Lung (tissue), 12 donors: ENCODE measurements around the gene ENDOV. TPM values are rescaled to one million over a fixed set of nuclear protein-coding genes. Genes with fewer than 3 reads are reported as not detected.

Experiments used
- ATAC-seq: fragments of 200-7000 bp; cut with Tn5 transposase; one replicate; pipeline ENCODE4 v1.9.1; 2020; ENCODE audit warnings: moderate number of reproducible peaks; ENCODE audit not compliant: insufficient read depth, low FRiP score
- DNase-seq, 3 donors: peaks; one replicate each; pipeline ENCODE4 v3.0.0-alpha.2; 2013 to 2017
- H3K27ac ChIP-seq, 2 donors: one replicate each; pipeline ENCODE4 v1.5.1; 2013; ENCODE audit warnings: mild to moderate bottlenecking in 2 of 2, moderate library complexity in 2 of 2, control low read depth in 1 of 2, inconsistent platforms in 1 of 2, low read depth in 1 of 2, low read length in 1 of 2
- H3K27me3 ChIP-seq, 3 donors: one replicate each; pipeline ENCODE4 v1.5.1; 2013; ENCODE audit warnings: low read length in 2 of 3; ENCODE audit not compliant: control insufficient read depth in 3 of 3, insufficient read depth in 3 of 3
- H3K36me3 ChIP-seq, 4 donors: one replicate each; pipeline ENCODE4 v1.5.1; 2013; ENCODE audit warnings: low read length in 4 of 4, mild to moderate bottlenecking in 1 of 4, moderate library complexity in 1 of 4; ENCODE audit not compliant: control insufficient read depth in 4 of 4, insufficient read depth in 4 of 4
- H3K4me1 ChIP-seq, 5 donors: one replicate each; pipeline ENCODE4 v1.5.1; 2013; ENCODE audit warnings: low read length in 5 of 5, mild to moderate bottlenecking in 2 of 5, moderate library complexity in 1 of 5; ENCODE audit not compliant: control insufficient read depth in 5 of 5, insufficient read depth in 5 of 5
- H3K4me3 ChIP-seq: one replicate; pipeline ENCODE4 v1.5.1; 2013; ENCODE audit warnings: mild to moderate bottlenecking, control low read depth, moderate library complexity
- H3K9ac ChIP-seq, 2 donors: one replicate each; pipeline ENCODE4 v1.5.1; 2013; ENCODE audit warnings: low read length in 2 of 2, control low read depth in 1 of 2; ENCODE audit not compliant: insufficient read depth in 1 of 2
- H3K9me3 ChIP-seq, 4 donors: one replicate each; pipeline ENCODE4 v1.5.1; 2013; ENCODE audit warnings: low read length in 3 of 4, mild to moderate bottlenecking in 1 of 4, moderate library complexity in 1 of 4; ENCODE audit not compliant: control insufficient read depth in 4 of 4, insufficient read depth in 3 of 4
- WGBS, 2 donors: extraction: QIAGEN DNeasy Blood & Tissue Kit; methylation state at CpG; one replicate each; pipeline ENCODE4 v1.1.7; 2013; 5-methylcytosine and 5-hydroxymethylcytosine counted together
- polyA plus RNA-seq, 2 donors: library from polyadenylated mRNA; stranded (reverse); fragments of 200-250 nt; gene quantifications; one replicate each; pipeline ENCODE4 v1.2.1, GENCODE V29; 2013
- total RNA-seq, 2 donors: library from RNA; depleted of rRNA in 1 of 2; stranded (reverse); fragments of >200 nt in 1 of 2; gene quantifications; one replicate each; pipeline ENCODE4 v1.2.1, GENCODE V29; 2014 to 2021
- TF ChIP-seq, protein P1 (sequence below): IDR thresholded peaks from 2 replicates; pipeline ENCODE4 v1.5.1; 2012; ENCODE audit warnings: mild to moderate bottlenecking; ENCODE audit errors: control extremely low read depth, extremely low read depth
- donor health status: control.
- donor health status: control.
- donor health status: Bipolar disorder and iron deficiency.
- donor health status: healthy.
- donor health status: DM: yes; HTN: yes; CAD: no.

ENDOV gene
- total and polyA plus RNA-seq, 4 donors = 11.8 to 28.8 (median 22.4) TPM

DNA sequence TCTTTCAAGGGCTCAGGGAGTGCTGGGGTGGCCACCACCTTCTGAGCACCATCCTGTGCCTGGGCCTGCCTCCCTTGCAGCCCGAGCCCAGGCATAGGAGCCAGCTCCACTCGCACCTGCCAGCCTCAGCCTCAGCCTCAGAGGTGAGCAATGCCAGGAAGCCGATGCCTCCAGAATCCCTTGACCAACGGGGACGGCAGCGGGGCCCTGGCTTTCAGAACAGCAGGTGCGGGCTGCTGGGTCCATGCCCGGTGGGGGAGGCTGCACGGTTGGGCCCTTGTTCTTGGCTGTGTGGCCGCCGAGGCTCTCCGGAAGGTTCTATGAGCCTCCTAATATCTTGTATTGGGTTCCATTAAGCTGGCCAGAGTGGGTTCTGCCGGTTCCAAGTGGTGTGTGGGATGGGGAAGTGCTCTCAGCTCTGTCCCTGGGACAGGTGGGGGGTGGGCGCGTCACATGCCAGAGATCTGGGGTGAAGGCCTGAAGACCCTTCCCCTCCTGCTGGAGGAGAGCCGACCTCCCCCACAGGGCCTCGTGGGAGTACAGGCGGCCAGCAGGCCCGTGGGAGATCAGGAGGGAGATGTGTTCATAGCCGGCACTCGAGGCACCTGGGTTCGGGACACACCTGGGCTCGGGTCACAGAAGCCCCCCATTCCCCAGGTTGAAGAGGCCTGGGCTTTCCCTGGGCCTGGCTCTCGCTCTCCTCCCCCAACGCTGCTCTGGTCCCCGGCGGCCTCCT, 34.4 kb downstream of the ENDOV start:
- no peak overlapping the region for H3K9ac ChIP-seq
- H3K9me3 ChIP-seq = no peaks in the 10 kb centered on the region
- H3K27me3 ChIP-seq = peaks cover 0 to under 1% (median 0%) of the 10 kb centered on the region in 3 donors
- no peak overlapping the region for H3K4me3 ChIP-seq
- peaks cover 0 to 15% (median 0%) of the 10 kb centered on the region in 5 donors for H3K4me1 ChIP-seq
- ATAC-seq (no peak), DNase-seq (no peak)
- H3K36me3 ChIP-seq = no peaks in the 10 kb centered on the region
- no peak overlapping the region for H3K27ac ChIP-seq
- TF ChIP-seq, protein P1, sequence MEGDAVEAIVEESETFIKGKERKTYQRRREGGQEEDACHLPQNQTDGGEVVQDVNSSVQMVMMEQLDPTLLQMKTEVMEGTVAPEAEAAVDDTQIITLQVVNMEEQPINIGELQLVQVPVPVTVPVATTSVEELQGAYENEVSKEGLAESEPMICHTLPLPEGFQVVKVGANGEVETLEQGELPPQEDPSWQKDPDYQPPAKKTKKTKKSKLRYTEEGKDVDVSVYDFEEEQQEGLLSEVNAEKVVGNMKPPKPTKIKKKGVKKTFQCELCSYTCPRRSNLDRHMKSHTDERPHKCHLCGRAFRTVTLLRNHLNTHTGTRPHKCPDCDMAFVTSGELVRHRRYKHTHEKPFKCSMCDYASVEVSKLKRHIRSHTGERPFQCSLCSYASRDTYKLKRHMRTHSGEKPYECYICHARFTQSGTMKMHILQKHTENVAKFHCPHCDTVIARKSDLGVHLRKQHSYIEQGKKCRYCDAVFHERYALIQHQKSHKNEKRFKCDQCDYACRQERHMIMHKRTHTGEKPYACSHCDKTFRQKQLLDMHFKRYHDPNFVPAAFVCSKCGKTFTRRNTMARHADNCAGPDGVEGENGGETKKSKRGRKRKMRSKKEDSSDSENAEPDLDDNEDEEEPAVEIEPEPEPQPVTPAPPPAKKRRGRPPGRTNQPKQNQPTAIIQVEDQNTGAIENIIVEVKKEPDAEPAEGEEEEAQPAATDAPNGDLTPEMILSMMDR = no peak
- WGBS, 2 donors = 87 to 88% methylated on average over 26 to 27 of the region's 27 CpGs

DNA sequence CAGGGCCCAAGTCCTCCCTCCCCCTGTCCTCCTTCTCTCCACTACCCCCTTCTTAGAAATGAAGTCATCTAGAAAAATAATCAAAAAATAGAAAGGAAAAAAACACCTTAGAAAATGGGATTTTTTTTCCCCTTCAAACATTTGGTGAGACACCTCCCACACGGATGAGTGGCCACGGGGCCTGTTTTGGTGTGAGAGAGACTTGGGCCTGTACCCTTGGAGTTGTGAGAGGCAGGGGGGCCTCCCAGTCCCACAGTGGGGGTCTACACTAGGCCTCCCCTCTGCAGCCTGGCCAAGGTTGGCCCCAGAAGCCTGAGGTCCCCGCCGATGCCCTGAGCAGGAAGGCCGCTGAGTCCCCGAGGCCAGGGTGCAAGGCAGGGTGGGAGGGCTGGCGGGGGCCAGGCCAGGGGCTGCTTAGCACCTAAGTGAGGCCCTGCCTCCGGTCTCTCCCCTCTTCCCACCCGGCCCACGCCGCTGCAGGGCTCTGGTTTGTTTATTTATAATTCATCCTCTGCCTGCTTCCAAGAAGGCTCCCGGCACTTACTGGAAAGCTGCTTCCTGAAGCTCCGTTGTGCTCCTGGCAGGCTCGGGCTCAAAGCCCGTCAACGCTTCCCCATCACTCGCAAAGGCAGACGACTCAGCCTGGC, 35.1 kb downstream of the ENDOV start:
- Histone ChIP-seq H3K36me3 (no peaks in the 10 kb centered on the region), H3K4me3 (no peak overlapping the region), H3K9ac (no peak overlapping the region), H3K27ac (no peak overlapping the region), H3K9me3 (no peaks in the 10 kb centered on the region), H3K27me3 (no peaks in the 10 kb centered on the region), H3K4me1 (peaks cover 0 to 15% (median 0%) of the 10 kb centered on the region in 5 donors)
- ATAC-seq (no peak), DNase-seq (peak; percentile 42 to 68 (median 58))
- TF ChIP-seq, protein P1 = no peak
- WGBS, 2 donors = 48 to 63% methylated on average over 18 of the region's 18 CpGs

DNA sequence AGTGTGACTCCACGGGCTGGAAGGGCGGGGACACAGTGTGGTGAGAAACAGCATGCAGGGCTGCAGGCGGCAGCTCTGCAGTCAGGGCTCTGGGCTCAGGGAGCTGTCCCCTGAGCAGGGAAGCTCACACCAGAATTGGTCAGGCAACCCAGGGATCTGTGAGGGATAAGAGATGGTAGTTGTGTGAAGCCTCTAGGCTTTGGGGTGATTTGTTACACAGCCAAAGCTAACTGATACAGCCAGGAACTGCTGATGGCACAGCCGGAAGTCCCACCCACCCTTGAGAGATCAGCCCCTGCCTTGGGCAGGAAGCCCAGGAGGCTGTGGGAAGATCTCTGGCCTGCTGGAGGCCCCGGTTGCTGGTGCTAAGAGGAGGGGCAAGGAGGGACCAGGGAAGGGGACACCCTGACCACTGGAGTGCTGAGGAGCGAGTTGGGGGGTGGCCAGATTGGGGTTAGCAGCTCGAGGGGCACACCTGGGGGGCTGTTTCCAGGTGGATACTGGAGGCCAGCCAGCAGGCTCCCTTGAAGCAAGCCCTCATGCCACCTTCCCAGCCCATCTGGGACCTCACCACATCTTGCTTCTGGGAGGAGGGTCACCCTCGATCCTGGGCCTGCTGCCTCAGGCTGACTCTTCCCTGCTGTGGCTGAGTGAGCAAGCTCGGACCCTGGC, 36.3 kb downstream of the ENDOV start:
- TF ChIP-seq, protein P1 = no peak
- Histone ChIP-seq H3K4me1 (peaks cover 0 to 23% (median 8%) of the 10 kb centered on the region in 5 donors), H3K9ac (no peak overlapping the region), H3K27ac (no peak overlapping the region), H3K4me3 (no peak overlapping the region), H3K36me3 (no peaks in the 10 kb centered on the region), H3K9me3 (no peaks in the 10 kb centered on the region), H3K27me3 (no peaks in the 10 kb centered on the region)
- DNase-seq (no peak), ATAC-seq (no peak)
- 85 to 86% methylated on average over 9 of the region's 9 CpGs for WGBS, 2 donors
